Testis (tissue), 3 donors: ENCODE results near the gene WSB1. TPM values are rescaled to one million over a fixed set of nuclear protein-coding genes. Genes with fewer than 3 reads are reported as not detected.

Source experiments
- DNase-seq: peaks from one replicate; pipeline ENCODE4 v3.0.0-alpha.2; 2019
- H3K27ac ChIP-seq, 2 donors: fragments of 200-600 bp; sonication (generic); one replicate each; pipeline ENCODE4 v1.5.1; 2019
- H3K27me3 ChIP-seq: fragments of 200-600 bp; sonication (generic); one replicate; pipeline ENCODE4 v1.5.1; 2019
- H3K36me3 ChIP-seq: fragments of 200-600 bp; sonication (generic); one replicate; pipeline ENCODE4 v1.5.1; 2017; ENCODE audit warnings: low read depth; ENCODE audit errors: missing control alignments
- H3K4me1 ChIP-seq: fragments of 200-600 bp; sonication (generic); one replicate; pipeline ENCODE4 v1.5.1; 2019
- H3K4me3 ChIP-seq, 2 donors: fragments of 200-600 bp; sonication (generic); one replicate each; pipeline ENCODE4 v1.5.1; 2017 to 2019
- H3K9me3 ChIP-seq: fragments of 200-600 bp; sonication (generic); one replicate; pipeline ENCODE4 v1.5.1; 2017
- CTCF ChIP-seq, 3 experiments: fragments of 450-650 bp in 2 of 3; fragments of 200-600 bp in 1 of 3; sonication (generic) in 1 of 3; IDR thresholded peaks; one replicate each; pipeline ENCODE4 v1.5.1; 2016 to 2019; ENCODE audit warnings: antibody characterized with exemption in 3 of 3, mild to moderate bottlenecking in 2 of 3, moderate library complexity in 1 of 3
- POLR2A ChIP-seq: fragments of 450-650 bp; IDR thresholded peaks from one replicate; pipeline ENCODE4 v1.6.1; 2017; ENCODE audit warnings: antibody characterized with exemption, mild to moderate bottlenecking, moderate library complexity
- WGBS, 2 donors: methylation state at CpG; one replicate each; pipeline ENCODE4 v1.1.5; 2018; 5-methylcytosine and 5-hydroxymethylcytosine counted together
- intact Hi-C: fragments of 100-400 bp; cut with DNase I; formaldehyde crosslinking; loops from one replicate; pipeline ENCODE4 v1.15.1; 2023; ENCODE audit warnings: low total_unique reads
- polyA plus RNA-seq: library from polyadenylated mRNA; stranded (reverse); fragments of 350-450 nt; fragmentation: Illumina TruSeq; extraction: RNeasy Lipid Tissue Mini Kit (QIAGEN cat#74804); gene quantifications from one replicate; pipeline ENCODE4 v1.2.3, GENCODE V29; 2014; ENCODE audit warnings: low read depth, low replicate concordance; ENCODE audit not compliant: insufficient read depth
- total RNA-seq, 2 donors: library from RNA; depleted of rRNA; stranded (reverse); fragments of >200 nt; gene quantifications; one replicate each; pipeline ENCODE4 v1.2.3, GENCODE V29; 2016

Gene WSB1
- total and polyA plus RNA-seq, 3 donors from 2014 or later: 126 to 189 (median 160) TPM

GRCh38 chr17:27338536-27338985 lies 44.6 kb downstream of the WSB1 start:
- intact Hi-C loops: no loop called here
- Histone ChIP-seq H3K9me3 (no peaks in the 10 kb centered on the region), H3K36me3 (no peaks in the 10 kb centered on the region), H3K4me1 (peaks cover 7% of the 10 kb centered on the region), H3K4me3 (no peak overlapping the region), H3K27me3 (no peaks in the 10 kb centered on the region), H3K27ac (no peak overlapping the region)
- TF ChIP-seq CTCF (IDR thresholded peaks at IDR 0.05) (no peak), POLR2A (no peak)
- WGBS, 2 donors: 64% methylated on average over 9 of the region's 9 CpGs
- no peak for DNase-seq

GRCh38 chr17:27339198-27339835 lies 45.4 kb downstream of the WSB1 start:
- Histone ChIP-seq H3K4me3 (no peak overlapping the region), H3K36me3 (no peaks in the 10 kb centered on the region), H3K27ac (no peak overlapping the region), H3K27me3 (no peaks in the 10 kb centered on the region), H3K9me3 (no peaks in the 10 kb centered on the region), H3K4me1 (peaks cover 7% of the 10 kb centered on the region)
- no peak for TF ChIP-seq CTCF (IDR thresholded peaks at IDR 0.05)
- TF ChIP-seq POLR2A: no peak
- intact Hi-C loops: no loop called here
- DNase-seq: no peak
- 89% methylated on average over 9 of the region's 9 CpGs for WGBS, 2 donors

GRCh38 chr17:27339836-27340550 lies 46.1 kb downstream of the WSB1 start:
- H3K27ac ChIP-seq: no peak overlapping the region
- no peaks in the 10 kb centered on the region for H3K9me3 ChIP-seq
- no peak for DNase-seq
- no peak overlapping the region for H3K4me3 ChIP-seq
- no peak for TF ChIP-seq CTCF (IDR thresholded peaks at IDR 0.05)
- TF ChIP-seq POLR2A: no peak
- peaks cover 7% of the 10 kb centered on the region for H3K4me1 ChIP-seq
- intact Hi-C loops: no loop called here
- H3K27me3 ChIP-seq: no peaks in the 10 kb centered on the region
- H3K36me3 ChIP-seq: no peaks in the 10 kb centered on the region
- 76 to 84% methylated on average over 2 of the region's 2 CpGs for WGBS, 2 donors

GRCh38 chr17:27340575-27340974 lies 46.7 kb downstream of the WSB1 start:
- no peak for TF ChIP-seq CTCF (IDR thresholded peaks at IDR 0.05)
- no peak for TF ChIP-seq POLR2A
- DNase-seq: no peak
- intact Hi-C loops: no loop called here
- no peaks in the 10 kb centered on the region for H3K9me3 ChIP-seq
- no peaks in the 10 kb centered on the region for H3K27me3 ChIP-seq
- H3K27ac ChIP-seq: no peak overlapping the region
- H3K36me3 ChIP-seq: no peaks in the 10 kb centered on the region
- H3K4me3 ChIP-seq: no peak overlapping the region
- 81 to 82% methylated on average over 7 of the region's 7 CpGs for WGBS, 2 donors
- peaks cover 7% of the 10 kb centered on the region for H3K4me1 ChIP-seq
